HG03139 (cell line): Measurements from ENCODE around the gene CORO1C.
"Not testable (repeated sequence)": the region's sequence is repeated elsewhere in the genome, so short reads cannot be mapped to it uniquely, and the experiment has no call there.

Source experiments
- ATAC-seq: cut with Tn5 transposase; IDR thresholded peaks from one replicate; pipeline ENCODE4 v1.9.1; 2021; ENCODE audit not compliant: unreplicated experiment

Gene CORO1C

GRCh38 chr12:108731105-108731865 is at the start of gene CORO1C:
TSS of gene CORO1C (minus strand) at chr12:108731518. CDS start at chr12:108701318, 30,200 bp downstream.
- ATAC-seq: peak; percentile 63

DNA sequence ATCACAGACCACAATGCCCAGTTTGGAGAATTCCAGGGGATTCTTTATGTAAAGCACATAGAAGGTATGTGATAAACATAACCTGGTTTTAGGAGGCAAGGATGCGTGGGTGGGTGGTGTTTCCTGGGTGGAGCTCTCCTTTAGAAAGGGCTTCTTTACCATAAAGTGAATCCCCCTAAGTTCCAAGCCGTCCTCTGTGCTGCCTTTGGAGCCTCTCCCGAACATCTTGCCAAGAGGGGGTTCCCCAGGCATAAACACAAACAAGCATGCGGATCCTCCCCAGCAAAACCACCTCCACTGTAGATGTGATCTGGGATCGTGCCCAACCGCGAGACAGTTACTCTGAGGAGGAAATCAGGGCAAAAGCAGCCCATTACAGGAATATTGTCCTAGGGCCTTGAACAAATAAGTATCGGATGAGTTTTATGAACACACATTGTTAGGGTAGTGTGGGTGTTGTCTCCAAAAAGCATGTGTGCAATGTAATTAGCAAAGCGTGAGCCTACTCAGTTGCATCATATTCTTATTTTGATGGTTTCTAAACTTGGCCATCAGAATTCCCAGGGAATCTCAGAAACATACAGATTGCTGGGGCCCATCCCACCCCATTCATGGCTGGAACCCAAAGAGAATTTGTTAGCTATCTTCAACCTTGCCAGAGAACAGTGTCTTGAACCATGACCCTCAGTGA is 48.8 kb upstream of the CORO1C start:
- ATAC-seq: no peak

DNA sequence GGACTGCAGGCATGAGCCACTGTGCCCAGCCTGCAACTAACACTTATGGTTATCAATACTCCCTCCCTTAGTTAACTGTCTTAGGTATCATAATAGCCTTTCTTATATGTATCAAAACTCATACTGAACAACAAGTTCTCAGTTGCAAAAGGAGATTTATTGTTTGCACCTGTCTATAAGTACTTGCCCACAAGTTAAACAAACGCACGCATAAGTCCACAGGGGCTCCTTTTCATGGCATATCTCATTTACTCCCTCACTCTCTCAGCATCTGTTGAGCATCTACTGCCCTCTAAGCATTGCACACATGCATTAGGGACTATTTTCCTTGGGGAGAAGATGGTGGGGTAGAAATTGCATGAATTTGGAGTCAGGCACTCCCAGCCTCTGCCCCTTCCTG is 46.7 kb upstream of the CORO1C start:
- ATAC-seq: no peak

- no peak for ATAC-seq
These were observed 45.8 kb upstream of the CORO1C start for GRCh38 chr12:108777156-108777555.

GRCh38 chr12:108773798-108774788 is 42.8 kb upstream of the CORO1C start:
- no peak for ATAC-seq

- no peak for ATAC-seq
These were observed 41.8 kb upstream of the CORO1C start for GRCh38 chr12:108772891-108773797.

DNA sequence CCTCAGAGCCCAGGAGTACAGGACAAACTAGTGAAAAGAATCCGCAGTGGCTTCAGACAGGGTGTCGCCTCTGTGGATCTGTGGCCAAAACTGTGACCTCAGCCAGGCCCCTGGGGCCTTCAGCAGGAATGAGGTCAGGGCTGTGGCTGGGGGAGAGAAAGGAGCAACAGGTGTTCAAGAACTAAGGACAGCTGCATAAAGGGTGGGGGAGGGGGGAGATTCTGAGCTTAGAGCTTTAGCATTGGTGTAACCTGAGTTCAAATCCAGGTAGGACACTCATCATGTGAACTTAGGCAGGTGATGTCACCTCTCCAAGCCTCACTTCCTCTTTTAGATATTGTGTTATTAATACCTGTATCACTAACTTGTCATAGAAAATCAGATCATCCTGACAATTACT is 40.9 kb upstream of the CORO1C start:
- no peak for ATAC-seq

DNA sequence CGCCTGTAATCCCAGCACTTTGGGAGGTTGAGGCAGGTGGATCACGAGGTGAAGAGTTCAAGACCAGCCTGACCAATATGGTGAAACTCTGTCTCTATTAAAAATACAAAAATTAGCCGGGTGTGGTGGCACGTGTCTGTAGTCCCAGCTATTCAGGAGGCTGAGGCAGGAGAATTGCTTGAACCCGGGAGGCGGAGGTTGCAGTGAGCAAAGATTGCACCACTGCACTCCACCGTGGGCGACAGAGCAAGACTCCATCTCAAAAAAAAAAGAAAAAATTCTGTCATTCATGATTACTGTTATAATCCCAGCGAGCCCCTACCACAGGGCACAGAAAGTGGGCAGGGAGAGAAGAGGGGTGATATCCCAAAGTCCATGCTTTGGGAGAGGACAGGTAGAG is 40.5 kb upstream of the CORO1C start:
- not testable (repeated sequence) for ATAC-seq

DNA sequence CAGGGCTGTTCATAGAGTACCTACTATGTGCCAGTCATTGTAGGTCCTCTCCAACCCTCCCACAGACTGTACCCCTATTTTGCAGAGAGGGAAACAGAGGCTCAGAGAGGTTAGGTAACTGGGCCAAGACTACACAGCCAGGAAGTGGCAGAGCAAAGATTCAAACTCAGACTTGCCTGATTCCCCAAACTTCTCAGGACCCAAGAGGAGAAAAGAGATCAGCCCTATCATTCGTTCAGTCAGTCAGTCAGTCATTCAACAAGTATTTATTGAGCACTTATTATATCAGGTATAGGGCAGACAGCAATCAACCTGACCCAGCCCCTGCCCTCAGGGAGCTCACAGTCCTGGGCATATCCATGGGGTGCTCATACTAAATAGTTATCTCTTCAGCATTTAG is 39.6 kb upstream of the CORO1C start:
- no peak for ATAC-seq

- ATAC-seq: no peak
These were observed 39.0 kb upstream of the CORO1C start for GRCh38 chr12:108770269-108770829.

DNA sequence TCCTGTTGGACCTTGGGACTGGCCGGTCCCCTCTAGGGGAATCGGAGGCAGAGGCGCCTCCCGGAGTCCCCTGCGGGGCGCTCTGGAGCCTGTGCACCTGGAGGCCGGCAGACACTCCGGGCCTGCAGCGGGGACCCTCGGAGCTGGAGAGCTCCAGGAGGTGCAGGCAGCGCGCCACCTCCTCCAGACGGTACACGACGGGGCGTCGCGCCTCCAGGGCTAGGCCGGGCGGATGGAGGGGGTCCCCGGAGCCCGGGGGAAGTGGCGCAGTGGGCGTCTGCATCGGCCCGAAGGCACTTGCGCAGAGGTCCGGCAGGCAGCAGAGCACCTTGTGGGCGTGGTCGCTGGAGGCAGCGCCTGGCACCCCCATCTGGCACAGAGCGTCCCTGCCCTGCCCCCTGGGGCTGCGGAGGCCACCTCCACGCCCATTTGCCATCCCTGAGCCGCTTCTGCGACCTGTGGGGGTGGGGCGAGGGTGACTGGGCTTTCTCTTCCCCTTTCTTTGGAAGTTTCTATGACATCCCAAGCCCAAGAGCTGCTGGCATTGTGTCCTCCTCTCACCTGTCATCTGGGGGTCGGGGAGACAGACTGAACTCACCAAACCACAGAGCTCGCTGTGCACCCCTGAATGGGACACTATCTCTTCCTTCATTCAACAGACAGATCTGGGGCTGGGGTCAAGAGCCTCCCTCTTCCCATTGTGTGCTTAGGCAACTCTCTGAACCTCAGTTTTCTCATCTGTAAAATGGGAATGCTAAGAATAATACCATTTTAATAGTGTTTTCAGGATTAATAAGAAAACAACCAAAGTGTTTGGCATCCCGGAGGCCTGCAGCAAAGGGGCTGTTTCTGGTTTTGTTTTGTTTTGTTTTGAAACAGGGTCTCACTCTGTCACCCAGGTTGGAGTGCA is 37.5 kb upstream of the CORO1C start:
- no peak for ATAC-seq

- no peak for ATAC-seq
These were observed 35.0 kb upstream of the CORO1C start for GRCh38 chr12:108766294-108766693.

- ATAC-seq: no peak
These were observed 34.0 kb upstream of the CORO1C start for GRCh38 chr12:108765289-108765764.

DNA sequence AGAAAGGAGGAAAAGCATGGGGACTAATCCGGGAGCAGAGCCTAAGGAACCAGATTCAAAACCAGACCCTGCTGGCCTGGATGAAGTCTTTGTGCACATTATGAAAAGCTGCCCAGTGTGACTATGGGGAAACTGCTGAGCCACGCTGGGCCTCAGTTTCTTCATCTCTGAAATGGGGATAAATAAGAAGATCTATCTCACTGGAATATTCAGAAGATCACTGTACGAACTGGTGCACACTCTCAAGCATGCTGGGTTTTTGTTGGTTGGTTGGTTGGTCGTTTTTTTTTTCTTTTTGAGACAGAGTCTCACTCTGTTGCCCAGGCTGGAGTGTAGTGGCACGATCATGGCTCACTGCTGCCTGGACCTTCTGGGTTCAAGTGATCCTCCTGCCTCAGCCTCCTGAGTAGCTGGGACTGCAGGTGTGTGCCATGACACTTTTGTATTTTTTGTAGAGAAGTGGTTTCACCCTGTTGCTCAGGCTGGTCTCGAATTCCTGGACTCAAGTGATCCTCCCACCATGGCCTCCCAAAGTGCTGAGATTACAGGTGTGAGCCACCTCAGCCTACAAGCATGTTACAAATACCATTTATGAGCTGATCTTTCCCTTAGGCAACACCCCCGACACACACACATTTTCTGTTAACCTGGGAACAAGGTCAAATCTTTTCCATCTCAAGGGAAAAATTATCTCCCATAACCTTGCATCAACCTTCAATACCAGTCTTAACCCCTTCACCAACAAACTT is 33.4 kb upstream of the CORO1C start:
- no peak for ATAC-seq

DNA sequence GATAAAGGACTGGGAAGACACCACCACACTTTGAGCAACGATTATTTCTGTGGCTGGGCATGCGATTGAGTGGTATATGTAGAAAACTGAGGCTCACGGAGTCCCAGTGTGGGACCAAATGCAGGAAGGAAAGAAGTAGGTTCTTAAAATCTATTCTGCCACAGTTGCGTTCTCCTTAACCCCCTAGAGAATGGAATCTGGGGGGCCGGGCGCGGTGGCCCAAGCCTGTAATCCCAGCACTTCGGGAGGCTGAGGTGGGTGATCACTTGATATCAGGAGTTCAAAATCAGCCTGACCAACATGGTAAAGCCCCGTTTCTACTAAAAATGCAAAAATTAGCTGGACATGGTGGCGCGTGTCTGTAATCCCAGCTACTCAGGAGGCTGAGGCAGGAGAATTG is 29.9 kb upstream of the CORO1C start:
- no peak for ATAC-seq

- ATAC-seq: no peak
These were observed 28.6 kb upstream of the CORO1C start for GRCh38 chr12:108759924-108760323.

GRCh38 chr12:108757856-108758255 is 26.5 kb upstream of the CORO1C start:
- no peak for ATAC-seq

- ATAC-seq: no peak
These were observed 25.1 kb upstream of the CORO1C start for GRCh38 chr12:108756421-108756820.
